Measurements from ENCODE around the gene HOXB5. TPM values are rescaled to one million over a fixed set of nuclear protein-coding genes. Genes with fewer than 3 reads are reported as not detected.

Gene HOXB5
- total RNA-seq, 2 experiments from 2014 or later: 0.16 TPM; not detected in 1

DNA sequence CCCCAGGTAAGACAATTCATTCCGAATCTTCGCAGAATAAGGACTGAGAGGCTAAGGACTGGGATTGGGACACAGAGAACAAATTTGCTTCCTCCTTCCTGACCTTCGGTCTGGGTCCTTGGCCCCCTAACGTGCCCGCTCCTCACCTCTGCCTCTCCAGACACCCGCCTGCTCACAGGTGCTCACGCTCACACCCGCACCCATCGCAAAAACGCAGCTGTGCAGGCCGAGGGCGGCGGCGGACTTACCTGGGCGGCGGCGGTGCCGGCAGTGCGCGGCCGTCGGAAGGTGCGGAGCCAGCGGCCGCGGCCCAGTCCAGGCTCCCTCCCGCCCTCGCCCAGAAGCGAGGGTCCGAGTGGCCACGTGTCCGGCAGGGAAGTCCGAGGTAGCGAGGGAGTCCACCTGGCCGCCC, 39.7 kb upstream of the HOXB5 start:
- Mint-ChIP-seq H3K36me3 (peaks cover 4% of the 10 kb centered on the region), H3K4me1 (peaks cover 35% of the 10 kb centered on the region), H3K27me3 (peaks cover 85% of the 10 kb centered on the region), H3K4me3 (peak overlapping the region; percentile 64), H3K9me3 (ENCODE audit: low read depth) (no peaks in the 10 kb centered on the region), H3K27ac (peak overlapping the region; percentile 88)
- CTCF ChIA-PET: interaction anchor here (1.2 to 13.1 kb wide), 8 partner anchors 11 to 246 kb away, joined by 3 to 190 read pairs (median 7); partner anchors contain the start of gene HOXB9
- DNase-seq (no peak), ATAC-seq (no peak)

DNA sequence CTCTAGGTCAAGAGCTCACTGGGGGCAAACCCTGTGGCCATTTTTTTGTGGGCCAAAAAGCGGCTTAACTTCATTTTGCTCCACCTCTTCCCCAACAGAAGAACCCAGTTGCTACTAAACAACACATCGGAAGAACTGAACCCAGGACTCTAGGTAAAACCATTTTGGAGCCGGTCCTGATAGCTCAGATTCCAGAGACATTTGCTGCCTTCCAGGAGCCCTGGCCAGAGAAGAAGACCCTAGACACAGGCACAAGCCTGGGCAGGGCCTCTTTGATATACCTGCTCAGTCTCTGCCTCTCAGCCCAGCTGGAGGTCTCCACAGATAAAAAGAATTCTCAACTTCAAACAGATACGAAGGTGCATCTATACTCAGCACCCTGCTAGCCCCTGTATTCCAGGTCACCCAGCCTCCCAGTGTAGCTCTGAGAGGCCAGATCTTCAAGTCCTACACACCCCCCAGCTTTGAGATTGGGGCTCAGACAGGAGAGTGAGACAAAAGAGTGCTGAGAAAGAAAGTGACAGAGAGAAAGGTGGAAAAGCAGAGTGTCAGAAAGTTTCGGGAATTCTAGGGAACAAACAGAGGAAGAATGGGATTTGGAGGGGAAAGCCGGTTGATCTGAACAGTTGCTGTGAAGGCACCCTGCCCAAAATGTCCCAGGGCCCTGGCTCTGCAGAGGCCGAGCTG, 39.1 kb upstream of the HOXB5 start:
- peak; percentile 8 for ATAC-seq
- H3K4me3 Mint-ChIP-seq: peak overlapping the region; percentile 64
- peak overlapping the region; percentile 88 for H3K27ac Mint-ChIP-seq
- CTCF ChIA-PET: interaction anchor here (0.6 to 13.1 kb wide), 13 partner anchors 10 to 552 kb away, joined by 3 to 190 read pairs (median 5); partner anchors contain the start of gene HOXB9
- H3K36me3 Mint-ChIP-seq: peaks cover 3% of the 10 kb centered on the region
- peaks cover 34% of the 10 kb centered on the region for H3K4me1 Mint-ChIP-seq
- H3K9me3 Mint-ChIP-seq (ENCODE audit: low read depth): no peaks in the 10 kb centered on the region
- peaks cover 85% of the 10 kb centered on the region for H3K27me3 Mint-ChIP-seq
- DNase-seq: no peak

DNA sequence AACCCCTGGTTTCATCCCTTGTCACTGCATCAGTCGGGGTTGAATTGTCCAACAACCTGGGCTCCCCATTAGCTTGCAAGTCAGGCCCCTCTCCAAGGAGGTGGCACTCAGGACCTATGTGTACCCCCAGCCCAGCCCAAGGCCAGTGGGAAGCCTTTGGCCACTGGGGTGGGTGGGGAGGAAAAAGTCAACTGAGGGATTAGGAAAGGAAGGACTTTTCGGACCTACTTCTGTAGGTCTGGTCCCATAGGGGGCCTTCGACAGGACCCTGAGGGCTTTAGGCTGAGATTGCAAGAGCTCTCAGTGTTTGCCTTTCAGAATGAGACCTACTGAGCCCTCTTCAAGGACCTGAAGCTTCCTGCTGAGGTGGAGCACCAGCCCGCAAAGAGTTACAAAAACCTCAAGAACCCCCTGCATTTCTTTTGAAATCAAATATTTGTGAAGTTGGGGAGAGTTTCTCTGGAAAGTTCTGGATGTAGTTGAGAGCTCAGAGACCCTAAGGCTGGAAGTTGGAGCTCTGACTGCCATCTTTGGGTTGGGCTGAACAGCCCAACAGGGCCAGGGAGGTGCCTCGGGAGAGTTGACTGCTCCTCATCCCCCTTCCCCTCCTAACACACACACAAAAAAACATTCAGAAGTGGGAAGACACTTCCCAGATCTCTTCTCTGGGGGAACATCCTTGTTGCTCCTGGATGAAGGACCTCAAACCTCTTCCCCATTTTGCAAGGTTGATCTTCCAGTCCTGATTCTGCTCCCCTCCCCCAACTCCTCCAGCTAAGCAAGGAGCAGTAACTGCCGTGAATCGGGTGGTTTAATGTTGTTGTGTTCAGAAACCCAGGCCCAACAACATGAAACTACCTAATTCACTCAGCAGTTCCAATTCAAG, 38.4 kb upstream of the HOXB5 start:
- Mint-ChIP-seq H3K36me3 (peaks cover 3% of the 10 kb centered on the region), H3K27ac (peak overlapping the region; percentile 88), H3K9me3 (ENCODE audit: low read depth) (no peaks in the 10 kb centered on the region), H3K27me3 (peaks cover 85% of the 10 kb centered on the region), H3K4me3 (peak overlapping the region; percentile 64), H3K4me1 (peaks cover 37% of the 10 kb centered on the region)
- peak; percentile 54 for ATAC-seq
- CTCF ChIA-PET: interaction anchor here (0.6 to 13.1 kb wide), 15 partner anchors 9 to 551 kb away, joined by 3 to 190 read pairs (median 5); partner anchors contain the start of gene HOXB9
- DNase-seq: peak; percentile 65

DNA sequence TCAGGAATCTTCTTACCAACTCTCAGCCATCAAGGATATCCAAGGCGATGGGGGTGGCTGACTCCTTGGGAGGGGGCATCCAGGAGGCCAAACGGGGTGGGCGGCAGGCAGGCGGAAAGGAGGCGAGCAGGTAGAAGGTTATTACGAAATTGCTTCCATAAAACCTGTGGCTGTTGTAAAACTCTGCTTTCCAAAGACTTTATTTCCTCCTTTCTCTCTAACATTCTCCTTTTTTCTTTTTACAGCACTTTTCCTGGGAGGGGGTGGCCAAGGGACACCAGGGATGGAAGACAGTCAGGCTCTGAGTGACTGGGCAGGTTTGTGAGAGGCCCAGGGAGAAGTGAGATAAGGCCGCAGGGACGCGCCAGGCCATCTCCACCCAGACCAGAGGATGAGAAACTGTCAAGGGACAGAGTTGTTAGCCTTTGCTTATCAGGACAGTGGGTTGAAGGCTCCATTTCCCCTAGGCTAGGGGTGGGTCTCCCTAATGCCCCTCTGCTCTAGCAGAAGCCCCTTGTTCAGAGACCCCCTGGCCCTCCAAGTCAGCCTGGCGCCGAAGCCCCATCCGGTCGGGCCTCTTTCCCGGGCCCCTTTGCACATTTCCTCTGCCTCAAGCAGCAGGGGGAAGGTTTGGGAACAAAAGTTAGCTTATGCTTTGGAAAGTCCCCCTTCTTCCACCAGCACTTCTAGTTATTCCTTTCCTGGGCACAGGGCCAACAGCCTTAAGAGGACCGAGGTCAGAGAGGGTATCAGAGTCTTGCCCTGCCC, 37.5 kb upstream of the HOXB5 start:
- CTCF ChIA-PET: interaction anchor here (0.8 to 13.1 kb wide), 4 partner anchors 8 to 253 kb away, joined by 3 to 190 read pairs (median 5); partner anchors contain the start of gene HOXB9
- ATAC-seq (no peak), DNase-seq (no peak)
- Mint-ChIP-seq H3K27me3 (peaks cover 82% of the 10 kb centered on the region), H3K36me3 (peaks cover 3% of the 10 kb centered on the region), H3K4me1 (peaks cover 37% of the 10 kb centered on the region), H3K4me3 (no peak overlapping the region), H3K27ac (peak overlapping the region; percentile 88), H3K9me3 (ENCODE audit: low read depth) (no peaks in the 10 kb centered on the region)

DNA sequence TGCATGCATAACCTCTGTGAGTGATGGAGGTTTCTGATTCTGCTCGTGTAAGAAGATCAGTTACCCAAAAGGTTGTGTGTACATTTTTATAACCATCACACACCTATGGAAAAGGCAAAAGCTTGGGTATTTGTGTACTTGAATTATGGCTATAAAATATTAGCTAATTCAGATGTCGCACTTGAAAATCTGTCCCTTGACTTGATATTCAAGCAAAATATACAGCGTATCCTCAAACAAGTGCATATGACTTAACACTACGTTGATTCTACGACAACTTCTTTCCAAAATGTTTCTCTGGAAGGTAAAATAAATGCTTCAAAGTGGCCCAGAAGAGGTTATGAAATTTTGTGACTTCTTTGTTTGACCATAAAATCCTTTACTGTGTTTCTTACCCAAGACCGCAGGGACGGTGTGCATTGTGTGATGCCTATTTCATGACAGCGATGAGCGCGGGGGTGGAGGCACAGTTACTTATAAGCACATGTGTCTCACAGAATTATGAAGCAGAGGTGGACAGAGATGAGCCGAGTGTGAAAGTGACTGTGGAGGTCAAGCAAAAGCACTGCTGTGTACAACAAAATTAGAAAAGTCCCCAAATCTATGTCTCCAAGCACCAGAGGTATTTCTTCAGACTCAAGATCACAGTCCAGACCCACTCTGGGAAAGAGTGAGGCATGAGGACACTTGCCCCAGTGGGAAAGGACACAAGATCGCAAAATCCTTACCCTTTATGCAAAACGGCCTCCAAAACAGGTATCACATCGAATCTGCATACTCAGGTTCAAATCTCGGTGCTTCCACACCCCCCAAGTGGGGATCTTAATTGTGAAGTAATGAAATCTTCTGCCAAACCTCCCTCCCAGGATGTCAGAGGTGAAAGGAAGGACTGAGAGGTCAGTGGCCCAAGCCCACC, 36.7 kb upstream of the HOXB5 start:
- ATAC-seq (no peak), DNase-seq (no peak)
- CTCF ChIA-PET: interaction anchor here (1.2 to 2.4 kb wide), 3 partner anchors 12 to 37 kb away, joined by 4 to 14 read pairs (median 5); partner anchors contain the start of gene HOXB5
- Mint-ChIP-seq H3K27me3 (peaks cover 78% of the 10 kb centered on the region), H3K36me3 (peaks cover 3% of the 10 kb centered on the region), H3K4me1 (peaks cover 40% of the 10 kb centered on the region), H3K27ac (no peak overlapping the region), H3K4me3 (no peak overlapping the region), H3K9me3 (ENCODE audit: low read depth) (no peaks in the 10 kb centered on the region)

DNA sequence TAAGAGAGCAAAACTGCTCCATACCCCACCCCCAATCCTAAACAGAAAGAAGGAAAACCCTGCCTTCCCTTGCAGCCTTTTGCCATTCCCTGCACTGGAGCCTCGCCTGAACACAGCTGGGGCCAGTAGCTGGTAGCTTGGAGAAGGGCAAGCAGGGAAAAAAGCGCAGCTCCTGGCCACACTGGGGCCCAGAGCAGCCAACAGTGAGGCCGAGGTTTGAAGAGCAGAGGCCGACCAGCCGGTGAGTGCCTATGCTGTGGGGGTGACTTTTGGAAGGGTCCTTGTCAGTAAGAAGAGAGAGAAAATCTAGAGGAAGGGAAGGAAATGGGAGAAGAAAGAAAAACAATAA, 35.8 kb upstream of the HOXB5 start:
- DNase-seq (no peak), ATAC-seq (no peak)
- peaks cover 38% of the 10 kb centered on the region for H3K4me1 Mint-ChIP-seq
- H3K27me3 Mint-ChIP-seq: peaks cover 73% of the 10 kb centered on the region
- H3K27ac Mint-ChIP-seq: no peak overlapping the region
- H3K36me3 Mint-ChIP-seq: peaks cover 3% of the 10 kb centered on the region
- CTCF ChIA-PET: interaction anchor here (1.2 to 2.4 kb wide), 3 partner anchors 11 to 36 kb away, joined by 4 to 14 read pairs (median 5); partner anchors contain the start of gene HOXB5
- H3K4me3 Mint-ChIP-seq: no peak overlapping the region
- no peaks in the 10 kb centered on the region for H3K9me3 Mint-ChIP-seq (ENCODE audit: low read depth)

DNA sequence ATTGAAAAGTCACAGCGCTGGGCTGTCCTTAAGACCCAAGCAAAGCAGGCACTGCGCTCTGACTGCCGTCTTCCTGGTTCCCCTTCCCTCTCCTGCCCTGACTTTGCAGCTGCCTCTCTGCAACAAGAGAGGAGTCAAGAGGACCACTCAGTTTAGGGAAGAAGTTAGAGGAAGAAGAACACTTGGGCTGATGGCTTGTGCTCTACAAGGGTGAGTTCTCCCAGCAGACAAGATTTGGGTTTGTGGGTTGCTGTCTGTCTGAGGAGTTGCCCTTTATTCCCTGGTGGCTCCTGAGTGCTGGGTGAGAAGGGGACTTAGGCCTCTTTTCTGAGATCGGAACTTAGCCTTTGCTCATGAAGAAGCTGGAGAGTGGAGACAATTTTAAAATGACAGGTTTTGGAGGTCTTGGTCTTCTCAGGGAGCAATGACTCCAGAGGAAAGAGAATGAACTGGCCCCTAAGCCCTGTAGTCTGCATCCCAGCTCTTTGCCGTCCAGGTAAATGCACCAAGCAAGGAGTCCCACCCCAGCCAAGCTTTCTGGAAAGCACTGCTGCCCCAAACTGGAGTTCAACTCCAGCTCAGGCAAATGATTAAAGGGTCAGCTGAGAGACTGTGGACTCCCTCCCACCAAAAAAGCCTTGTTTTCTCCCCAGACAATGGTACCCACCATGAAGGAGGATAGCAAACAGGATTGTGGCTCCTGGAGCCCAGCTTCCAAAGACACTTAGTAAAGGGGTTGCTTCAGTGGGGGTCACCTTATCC, 35.3 kb upstream of the HOXB5 start:
- peaks cover 3% of the 10 kb centered on the region for H3K36me3 Mint-ChIP-seq
- H3K27me3 Mint-ChIP-seq: peaks cover 73% of the 10 kb centered on the region
- CTCF ChIA-PET: interaction anchor here (1.2 to 2.4 kb wide), 3 partner anchors 10 to 36 kb away, joined by 4 to 14 read pairs (median 5); partner anchors contain the start of gene HOXB5
- no peak overlapping the region for H3K27ac Mint-ChIP-seq
- no peak overlapping the region for H3K4me3 Mint-ChIP-seq
- H3K9me3 Mint-ChIP-seq (ENCODE audit: low read depth): no peaks in the 10 kb centered on the region
- ATAC-seq (no peak), DNase-seq (no peak)
- peaks cover 38% of the 10 kb centered on the region for H3K4me1 Mint-ChIP-seq

DNA sequence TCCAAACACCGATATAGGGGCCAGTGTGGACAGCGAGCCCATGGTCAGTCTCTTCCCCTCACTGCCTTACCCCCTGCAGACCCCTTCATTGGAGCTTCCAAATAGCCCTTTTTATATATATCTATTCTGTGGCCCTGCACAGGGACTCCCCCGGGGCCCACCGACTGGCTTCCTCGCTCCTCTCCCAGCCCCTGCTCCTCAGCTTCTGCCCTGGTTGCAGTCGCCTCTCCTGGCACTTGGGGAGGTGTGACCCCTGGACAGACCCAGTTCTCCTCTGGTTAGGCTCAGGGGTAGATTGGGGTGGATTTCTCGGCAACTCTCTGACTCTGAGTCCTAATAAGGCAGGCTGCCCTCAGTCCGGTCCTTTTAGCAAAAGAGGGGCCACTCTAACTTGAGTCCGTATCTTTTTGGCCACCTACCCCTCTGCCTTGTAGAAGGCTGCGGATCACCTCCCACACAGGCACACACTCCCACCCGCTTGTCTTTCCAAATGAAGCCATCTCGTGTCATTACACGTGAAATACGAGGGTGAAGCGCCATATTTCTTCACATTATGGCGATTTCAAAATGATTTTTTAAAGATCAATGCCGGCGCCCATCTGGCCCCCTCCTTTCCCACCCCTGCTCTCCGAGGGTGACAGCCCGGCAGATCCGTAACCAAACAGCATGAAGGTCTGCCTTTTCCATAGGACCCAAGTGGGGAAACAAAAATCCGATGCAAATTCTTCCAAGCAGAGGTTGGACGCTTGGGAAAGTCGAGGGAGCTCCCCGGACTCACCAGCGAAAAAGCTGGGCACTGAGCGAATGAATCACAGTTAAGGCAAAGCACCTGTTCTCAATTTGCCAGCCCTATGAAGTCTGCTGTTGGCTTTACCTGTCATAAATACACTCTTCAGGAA, 34.3 kb upstream of the HOXB5 start:
- CTCF ChIA-PET: interaction anchor here (2.1 to 11.2 kb wide), 3 partner anchors 9 to 35 kb away, joined by 4 to 190 read pairs (median 14); partner anchors contain the start of gene HOXB5
- Mint-ChIP-seq H3K4me3 (no peak overlapping the region), H3K27ac (no peak overlapping the region), H3K27me3 (peaks cover 74% of the 10 kb centered on the region), H3K36me3 (peaks cover 2% of the 10 kb centered on the region), H3K4me1 (peaks cover 38% of the 10 kb centered on the region), H3K9me3 (ENCODE audit: low read depth) (no peaks in the 10 kb centered on the region)
- no peak for DNase-seq
- ATAC-seq: no peak

DNA sequence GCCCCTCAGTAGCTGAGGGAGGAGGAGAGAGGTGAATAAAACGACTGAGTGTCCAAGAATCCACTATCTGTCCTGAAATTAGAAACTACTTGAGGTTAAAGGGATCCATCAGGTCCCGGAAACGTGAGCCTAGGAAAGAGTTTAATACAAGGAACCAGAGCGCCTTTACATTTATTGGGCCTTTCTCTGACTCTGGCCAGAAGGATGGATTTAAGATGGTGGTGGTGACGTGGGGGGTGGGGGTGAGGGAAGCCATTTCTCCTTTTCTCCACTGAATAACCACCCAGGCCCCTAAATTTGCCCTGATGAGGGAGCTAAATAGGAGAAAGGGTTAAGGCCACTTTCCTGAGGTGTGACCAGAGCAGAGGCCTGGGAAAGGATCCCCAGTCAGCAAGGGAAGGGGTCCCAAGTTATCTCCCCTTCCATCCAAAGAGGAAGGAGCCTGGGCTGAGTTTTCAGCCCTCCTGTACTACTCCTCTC, 33.6 kb upstream of the HOXB5 start:
- H3K4me1 Mint-ChIP-seq: peaks cover 31% of the 10 kb centered on the region
- CTCF ChIA-PET: interaction anchor here (1.4 to 11.2 kb wide), 4 partner anchors 10 to 656 kb away, joined by 6 to 190 read pairs (median 6); partner anchors contain the start of genes CDK5RAP3 and HOXB5
- no peak for ATAC-seq

DNA sequence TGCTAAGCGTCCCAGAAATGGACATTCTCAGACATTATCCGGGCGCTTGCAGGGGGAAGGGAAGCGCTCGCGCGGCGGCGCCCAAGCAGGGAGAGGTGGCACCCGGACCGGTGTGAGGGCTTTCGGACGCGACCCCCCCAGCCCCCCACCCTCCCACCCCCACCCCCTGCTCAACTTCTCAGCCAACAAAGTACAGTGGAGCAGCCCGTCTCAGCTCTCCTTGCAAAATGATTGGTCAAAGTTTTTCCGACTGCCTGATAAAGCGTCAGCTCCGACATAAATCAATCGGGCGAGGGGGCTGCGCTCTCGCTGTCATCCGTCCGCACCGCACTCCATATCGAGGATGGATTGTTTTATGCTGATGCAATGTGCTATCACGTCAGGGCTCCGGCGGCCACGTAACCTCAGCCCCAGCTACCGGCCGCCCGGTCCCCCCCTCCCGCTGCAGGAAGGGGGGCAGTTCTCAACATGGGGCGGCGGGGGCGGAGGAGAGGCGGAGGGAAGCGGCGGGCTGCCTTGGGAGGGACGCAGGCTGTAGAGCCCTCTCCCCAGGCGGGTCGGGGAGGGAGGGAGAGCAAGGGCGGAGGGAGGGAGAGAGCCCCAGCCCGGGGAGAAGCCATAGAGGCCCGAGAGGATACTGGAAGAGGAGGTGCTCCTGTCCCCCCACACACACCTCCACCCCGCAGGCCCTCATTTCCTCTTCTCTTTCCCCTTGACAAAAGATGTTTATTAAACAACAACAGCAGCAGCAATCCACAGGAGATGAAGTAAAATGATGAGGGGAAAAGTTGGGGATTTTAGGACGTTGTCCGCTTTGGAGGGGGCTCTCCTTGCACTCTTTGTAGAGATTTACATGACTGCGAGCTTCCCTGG, 32.9 kb upstream of the HOXB5 start, which contains the start of gene HOXB9:
HOXB9 (minus strand) TSS at position 114 of the 873 bp plus-strand sequence; CDS start at position 25, 89 bp downstream.
- H3K27ac Mint-ChIP-seq: peak within 1 kb of the TSS; percentile 87

More for the DNA sequence above, 33.6 kb upstream of the HOXB5 start:
- Mint-ChIP-seq H3K27me3 (peaks cover 75% of the 10 kb centered on the region), H3K27ac (peak overlapping the region; percentile 87), H3K36me3 (peaks cover 2% of the 10 kb centered on the region), H3K4me3 (peak overlapping the region; percentile 75), H3K9me3 (ENCODE audit: low read depth) (no peaks in the 10 kb centered on the region)
- DNase-seq: no peak

More for the DNA sequence above, 32.9 kb upstream of the HOXB5 start, which contains the start of gene HOXB9:
- ATAC-seq (peak; percentile 66), DNase-seq (peak; percentile 82)
- CTCF ChIA-PET: interaction anchor here (0.7 to 11.2 kb wide), 12 partner anchors 9 to 655 kb away, joined by 3 to 190 read pairs (median 6); partner anchors contain the start of genes CDK5RAP3 and HOXB5
- peaks cover 80% of the 10 kb centered on the region for H3K27me3 Mint-ChIP-seq
- peaks cover 2% of the 10 kb centered on the region for H3K36me3 Mint-ChIP-seq
- peak within 1 kb of the TSS; percentile 75 for H3K4me3 Mint-ChIP-seq
- peaks cover 24% of the 10 kb centered on the region for H3K4me1 Mint-ChIP-seq
- H3K9me3 Mint-ChIP-seq (ENCODE audit: low read depth): no peaks in the 10 kb centered on the region

Data from activated CD8-positive, alpha-beta memory T cell treated with anti-CD3 and anti-CD28 coated beads, Interleukin-2, amount 10 ng/mL, durations not matched to agents 7 days and 5 days (primary cell).